Fibroblast of gingiva (primary cell): ENCODE data around the gene TMEM263.
"Not testable (repeated sequence)": the region's sequence is repeated elsewhere in the genome, so short reads cannot be mapped to it uniquely, and the experiment has no call there.

Experiments
- DNase-seq: peaks from one replicate; pipeline ENCODE4 v3.0.0-alpha.2; 2011; ENCODE audit warnings: low read depth

The TMEM263 gene

GRCh38 chr12:106955377-106956047, at the start of gene TMEM263:
Gene TMEM263 (plus strand): TSS chr12:106955907. CDS start chr12:106967117, 11,210 bp downstream.
- DNase-seq = peak; percentile 98

- no peak for DNase-seq
Observed at GRCh38 chr12:106906715-106907114, 49.0 kb upstream of the TMEM263 start.

- no peak for DNase-seq
Observed at GRCh38 chr12:106907411-106907810, 48.3 kb upstream of the TMEM263 start.

GRCh38 chr12:106907846-106908245, 47.9 kb upstream of the TMEM263 start:
- no peak for DNase-seq

GRCh38 chr12:106908561-106908960, 47.1 kb upstream of the TMEM263 start:
- DNase-seq = no peak

- no peak for DNase-seq
Observed at GRCh38 chr12:106910202-106910601, 45.5 kb upstream of the TMEM263 start.

- DNase-seq = no peak
Observed at GRCh38 chr12:106911581-106911980, 44.1 kb upstream of the TMEM263 start.

GRCh38 chr12:106913456-106913855, 42.3 kb upstream of the TMEM263 start:
- no peak for DNase-seq

- no peak for DNase-seq
Observed at GRCh38 chr12:106914796-106915634, 40.7 kb upstream of the TMEM263 start.

- DNase-seq = no peak
Observed at GRCh38 chr12:106915635-106916026, 40.1 kb upstream of the TMEM263 start.

- DNase-seq = no peak
Observed at GRCh38 chr12:106917503-106917902, 38.2 kb upstream of the TMEM263 start.

- DNase-seq = no peak
Observed at GRCh38 chr12:106918746-106919145, 37.0 kb upstream of the TMEM263 start.

- peak; percentile 39 for DNase-seq
Observed at GRCh38 chr12:106919910-106920544, 35.7 kb upstream of the TMEM263 start.

- not testable (repeated sequence) for DNase-seq
Observed at GRCh38 chr12:106921976-106922375, 33.7 kb upstream of the TMEM263 start.

GRCh38 chr12:106923594-106923993, 32.1 kb upstream of the TMEM263 start:
- DNase-seq = not testable (repeated sequence)

- DNase-seq = no peak
Observed at GRCh38 chr12:106924268-106924861, 31.3 kb upstream of the TMEM263 start.

GRCh38 chr12:106926657-106927056, 29.1 kb upstream of the TMEM263 start:
- DNase-seq = no peak

GRCh38 chr12:106934277-106934676, 21.4 kb upstream of the TMEM263 start:
- DNase-seq = no peak

GRCh38 chr12:106941481-106942156, 14.1 kb upstream of the TMEM263 start:
- DNase-seq = no peak

- no peak for DNase-seq
Observed at GRCh38 chr12:106942775-106943174, 12.9 kb upstream of the TMEM263 start.

- DNase-seq = no peak
Observed at GRCh38 chr12:106945261-106945851, 10.4 kb upstream of the TMEM263 start.
